ENCODE data around the gene SPINT3.
"Not testable (repeated sequence)": the region's sequence is repeated elsewhere in the genome, so short reads cannot be mapped to it uniquely, and the experiment has no call there.

SPINT3 gene

DNA sequence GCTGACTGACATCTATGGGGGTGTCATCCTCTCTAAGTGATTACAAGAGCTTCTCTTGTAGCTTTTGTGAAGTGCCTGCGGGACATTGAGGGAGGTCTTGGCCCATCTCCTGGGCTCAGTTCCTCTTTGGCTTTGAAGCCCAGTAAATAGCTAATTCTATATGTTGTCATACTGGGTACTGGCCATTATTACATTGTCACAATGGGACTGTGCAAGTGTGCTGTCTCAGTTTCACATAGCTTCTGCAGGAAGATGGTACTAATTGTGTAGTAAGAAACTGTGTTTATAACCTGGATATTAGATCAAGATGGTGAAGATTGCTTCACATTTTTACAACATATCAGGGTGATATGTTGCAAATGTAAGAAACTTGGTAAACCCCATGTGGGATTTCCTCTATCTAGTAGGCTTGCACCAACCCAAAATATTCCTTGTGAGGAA lies 19.9 kb downstream of the SPINT3 start:
- H3K4me3 ChIP-seq (ENCODE audit: low read length): no peak overlapping the region
- TF ChIP-seq, protein P1, sequence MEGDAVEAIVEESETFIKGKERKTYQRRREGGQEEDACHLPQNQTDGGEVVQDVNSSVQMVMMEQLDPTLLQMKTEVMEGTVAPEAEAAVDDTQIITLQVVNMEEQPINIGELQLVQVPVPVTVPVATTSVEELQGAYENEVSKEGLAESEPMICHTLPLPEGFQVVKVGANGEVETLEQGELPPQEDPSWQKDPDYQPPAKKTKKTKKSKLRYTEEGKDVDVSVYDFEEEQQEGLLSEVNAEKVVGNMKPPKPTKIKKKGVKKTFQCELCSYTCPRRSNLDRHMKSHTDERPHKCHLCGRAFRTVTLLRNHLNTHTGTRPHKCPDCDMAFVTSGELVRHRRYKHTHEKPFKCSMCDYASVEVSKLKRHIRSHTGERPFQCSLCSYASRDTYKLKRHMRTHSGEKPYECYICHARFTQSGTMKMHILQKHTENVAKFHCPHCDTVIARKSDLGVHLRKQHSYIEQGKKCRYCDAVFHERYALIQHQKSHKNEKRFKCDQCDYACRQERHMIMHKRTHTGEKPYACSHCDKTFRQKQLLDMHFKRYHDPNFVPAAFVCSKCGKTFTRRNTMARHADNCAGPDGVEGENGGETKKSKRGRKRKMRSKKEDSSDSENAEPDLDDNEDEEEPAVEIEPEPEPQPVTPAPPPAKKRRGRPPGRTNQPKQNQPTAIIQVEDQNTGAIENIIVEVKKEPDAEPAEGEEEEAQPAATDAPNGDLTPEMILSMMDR (conservative IDR thresholded peaks at IDR 0.05; ENCODE audit: low read length): no peak
- DNase-seq (ENCODE audit: low read depth): peak; percentile 8

DNA sequence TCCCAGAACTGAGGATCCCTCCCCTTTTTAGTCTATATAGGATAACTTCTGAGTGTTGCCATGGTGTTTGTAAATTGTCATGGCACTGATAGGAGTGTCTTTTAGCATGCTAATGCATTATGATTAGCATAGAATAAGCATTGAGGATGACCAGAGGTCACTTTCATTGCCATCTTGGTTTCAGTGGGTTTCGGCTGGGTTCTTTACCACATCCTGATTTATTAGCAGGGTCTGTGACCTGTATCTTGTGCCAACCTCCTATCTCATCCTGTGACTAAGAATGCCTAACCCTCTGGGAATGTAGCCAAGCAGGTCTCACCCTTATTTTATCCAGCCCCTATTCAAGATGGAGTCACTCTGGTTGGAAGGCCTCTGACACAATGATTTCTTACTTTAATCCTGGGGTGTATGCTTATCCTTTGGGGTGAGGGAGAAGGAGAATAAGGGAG lies 26.3 kb downstream of the SPINT3 start:
- TF ChIP-seq, protein P1 (conservative IDR thresholded peaks at IDR 0.05; ENCODE audit: low read length): no peak
- no peak overlapping the region for H3K4me3 ChIP-seq (ENCODE audit: low read length)
- DNase-seq (ENCODE audit: low read depth): no peak

DNA sequence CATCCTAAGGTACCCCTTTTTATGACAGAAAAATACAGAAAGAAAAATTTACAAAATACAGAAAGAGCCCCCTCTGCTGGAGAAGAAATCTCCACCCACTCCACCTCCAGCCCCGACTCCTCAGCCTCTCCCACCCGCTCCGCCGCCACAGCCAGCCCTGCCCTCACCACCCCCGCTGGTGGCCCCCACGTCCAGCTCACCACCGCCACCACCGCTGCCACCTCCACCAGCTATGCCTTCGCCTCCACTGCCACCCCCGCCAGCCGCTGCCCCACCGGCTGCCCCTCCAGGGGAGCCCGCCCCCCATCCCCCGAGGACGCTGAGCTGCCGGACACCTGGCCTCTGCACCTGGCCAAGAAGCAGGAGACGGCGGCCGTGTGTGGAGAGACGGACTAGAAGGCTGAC lies 28.2 kb downstream of the SPINT3 start:
- TF ChIP-seq, protein P1 (conservative IDR thresholded peaks at IDR 0.05; ENCODE audit: low read length): no peak
- no peak for DNase-seq (ENCODE audit: low read depth)
- no peak overlapping the region for H3K4me3 ChIP-seq (ENCODE audit: low read length)

DNA sequence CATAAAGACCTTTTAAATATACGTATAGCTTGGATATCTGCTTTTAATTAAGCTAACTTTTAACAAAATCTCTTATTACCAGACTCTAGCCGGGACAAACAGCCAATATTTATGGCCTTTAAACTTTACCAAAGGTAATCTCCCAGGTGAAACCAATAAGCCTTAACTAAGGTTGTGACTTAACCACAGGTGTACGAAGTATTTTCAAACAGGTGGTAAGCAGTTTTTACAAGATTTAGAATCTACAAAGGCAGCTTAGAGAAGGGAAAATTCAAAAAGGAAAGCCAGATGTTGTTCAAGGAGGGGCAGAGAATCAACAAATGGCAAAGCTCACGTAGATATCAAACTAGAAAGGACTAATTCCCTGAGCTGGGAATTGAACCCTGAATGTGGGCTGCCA lies 30.0 kb downstream of the SPINT3 start:
- TF ChIP-seq, protein P1 (conservative IDR thresholded peaks at IDR 0.05; ENCODE audit: low read length): no peak
- no peak for DNase-seq (ENCODE audit: low read depth)
- no peak overlapping the region for H3K4me3 ChIP-seq (ENCODE audit: low read length)

DNA sequence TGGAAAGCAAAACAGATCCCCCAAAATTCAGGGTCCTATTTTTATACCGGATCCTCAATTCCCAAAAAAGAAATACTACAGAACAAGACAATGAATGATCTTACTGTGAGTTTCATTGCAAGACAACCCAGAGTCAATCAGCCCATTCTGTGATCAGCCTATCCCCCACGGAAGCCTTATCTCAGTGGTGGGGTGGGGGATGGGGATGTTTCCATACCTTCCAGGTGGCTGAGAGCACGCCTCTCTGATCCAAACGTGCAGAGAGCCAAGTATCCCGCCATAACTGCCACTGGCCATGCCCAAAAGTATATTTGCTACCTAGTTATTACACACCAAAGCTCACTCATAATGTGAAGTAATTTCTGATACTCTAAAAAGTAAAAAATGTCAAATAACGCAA lies 30.7 kb downstream of the SPINT3 start:
- H3K4me3 ChIP-seq (ENCODE audit: low read length): no peak overlapping the region
- no peak for DNase-seq (ENCODE audit: low read depth)
- TF ChIP-seq, protein P1 (conservative IDR thresholded peaks at IDR 0.05; ENCODE audit: low read length): no peak

DNA sequence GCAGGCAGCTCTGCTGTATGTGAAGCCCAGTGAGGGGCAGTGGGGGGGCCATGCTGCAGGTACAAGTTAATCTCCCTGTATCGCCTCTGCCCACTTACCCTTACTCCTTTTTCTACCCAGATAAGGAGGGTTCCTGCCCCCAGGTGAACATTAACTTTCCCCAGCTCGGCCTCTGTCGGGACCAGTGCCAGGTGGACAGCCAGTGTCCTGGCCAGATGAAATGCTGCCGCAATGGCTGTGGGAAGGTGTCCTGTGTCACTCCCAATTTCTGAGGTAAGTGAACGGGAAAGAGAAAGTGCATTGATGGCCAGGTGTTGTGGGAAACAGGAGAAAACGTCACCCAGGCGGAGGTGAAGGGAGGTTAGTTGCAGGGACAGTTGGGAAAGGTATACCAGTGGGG lies 35.6 kb downstream of the SPINT3 start:
- TF ChIP-seq, protein P1 (conservative IDR thresholded peaks at IDR 0.05; ENCODE audit: low read length): no peak
- DNase-seq (ENCODE audit: low read depth): no peak
- H3K4me3 ChIP-seq (ENCODE audit: low read length): no peak overlapping the region

DNA sequence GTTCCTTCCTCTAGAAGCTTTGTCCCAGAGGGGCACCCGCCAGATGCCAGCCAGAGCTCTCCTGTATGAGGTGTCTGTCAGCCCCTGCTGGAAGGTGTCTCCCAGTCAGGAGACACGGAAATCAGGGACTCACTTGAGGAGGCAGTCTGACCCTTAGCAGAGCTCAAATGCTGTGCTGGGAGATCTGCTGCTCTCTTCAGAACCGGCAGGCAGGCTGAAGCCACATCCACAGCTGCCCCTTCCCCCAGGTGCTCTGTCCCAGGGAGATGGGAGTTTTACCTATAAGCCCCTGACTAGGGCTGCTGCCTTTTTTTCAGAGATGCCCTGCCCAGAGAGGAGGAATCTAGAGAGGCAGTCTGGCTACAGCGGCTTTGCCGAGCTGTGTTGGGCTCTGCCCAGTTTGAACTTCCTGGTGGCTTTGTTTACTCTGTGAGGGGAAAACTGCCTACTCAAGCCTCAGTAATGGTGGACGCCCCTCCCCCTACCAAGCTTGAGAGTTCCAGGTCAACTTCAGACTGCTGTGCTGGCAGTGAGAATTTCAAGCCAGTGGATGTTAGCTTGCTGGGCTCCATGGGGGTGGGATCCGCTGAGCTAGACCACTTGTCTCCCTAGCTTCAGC lies 37.8 kb downstream of the SPINT3 start:
- not testable (repeated sequence) for DNase-seq (ENCODE audit: low read depth); H3K4me3 ChIP-seq (ENCODE audit: low read length)

DNA sequence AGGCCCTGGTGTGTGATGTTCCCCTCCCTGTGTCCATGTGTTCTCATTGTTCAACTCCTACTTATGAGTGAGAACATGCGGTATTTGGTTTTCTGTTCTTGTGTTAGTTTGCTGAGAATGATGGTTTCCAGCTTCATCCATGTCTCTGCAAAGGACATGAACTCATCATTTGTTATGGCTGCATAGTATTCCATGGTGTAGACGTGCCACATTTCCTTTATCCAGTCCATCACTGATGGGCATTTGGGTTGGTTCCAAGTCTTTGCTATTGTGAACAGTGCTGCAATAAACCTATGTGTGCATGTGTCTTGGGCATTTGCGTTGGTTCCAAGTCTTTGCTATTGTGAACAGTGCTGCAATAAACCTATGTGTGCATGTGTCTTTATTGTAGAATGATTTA lies 43.1 kb downstream of the SPINT3 start:
- not testable (repeated sequence) for H3K4me3 ChIP-seq (ENCODE audit: low read length); DNase-seq (ENCODE audit: low read depth)

All from AG10803 (cell line).